Trophoblast cell (in vitro differentiated cells and primary cell): ENCODE data around the gene TSEN34.
"Not testable (repeated sequence)": the region's sequence is repeated elsewhere in the genome, so short reads cannot be mapped to it uniquely, and the experiment has no call there.

Experiments
- DNase-seq, 2 donors: peaks; one replicate each; pipeline ENCODE4 v3.0.0-alpha.2; 2016
- H2AFZ ChIP-seq: 2 replicates; pipeline ENCODE4 v1.6.1; 2013; ENCODE audit warnings: low read length, moderate library complexity, mild to moderate bottlenecking; ENCODE audit not compliant: insufficient read depth, poor library complexity
- H2AK5ac ChIP-seq: 2 replicates; pipeline ENCODE4 v1.6.1; 2013; ENCODE audit warnings: mild to moderate bottlenecking, low read length
- H2BK120ac ChIP-seq: 2 replicates; pipeline ENCODE4 v1.6.1; 2013; ENCODE audit warnings: low read length, mild to moderate bottlenecking, moderate library complexity; ENCODE audit not compliant: insufficient read depth, poor library complexity
- H2BK12ac ChIP-seq: 2 replicates; pipeline ENCODE4 v1.6.1; 2013; ENCODE audit warnings: mild to moderate bottlenecking, low read length, moderate library complexity
- H2BK5ac ChIP-seq: 2 replicates; pipeline ENCODE4 v1.6.1; 2013; ENCODE audit warnings: low read length, low read depth, moderate library complexity, mild to moderate bottlenecking; ENCODE audit not compliant: poor library complexity
- H3K14ac ChIP-seq: 2 replicates; pipeline ENCODE4 v1.6.1; 2013; ENCODE audit warnings: mild to moderate bottlenecking, low read length
- H3K18ac ChIP-seq: 2 replicates; pipeline ENCODE4 v1.6.1; 2013; ENCODE audit warnings: mild to moderate bottlenecking, low read length
- H3K23ac ChIP-seq: 2 replicates; pipeline ENCODE4 v1.6.1; 2013; ENCODE audit warnings: low read length
- H3K27ac ChIP-seq: 2 replicates; pipeline ENCODE4 v1.5.1; 2013; ENCODE audit warnings: low read depth, mild to moderate bottlenecking, inconsistent platforms, low read length, moderate library complexity
- H3K27me3 ChIP-seq: 2 replicates; pipeline ENCODE4 v1.6.1; 2013; ENCODE audit warnings: inconsistent platforms, mild to moderate bottlenecking, low read length, moderate library complexity; ENCODE audit not compliant: insufficient read depth
- H3K36me3 ChIP-seq, 2 experiments: 1 replicate in 1 of 2; 2 replicates in 1 of 2; pipeline ENCODE4 v1.6.1; 2013; ENCODE audit warnings: low read length in 2 of 2, mild to moderate bottlenecking in 2 of 2, moderate library complexity in 1 of 2; ENCODE audit not compliant: insufficient read depth in 2 of 2, control insufficient read depth in 1 of 2
- H3K4ac ChIP-seq: 2 replicates; pipeline ENCODE4 v1.6.1; 2013; ENCODE audit warnings: low read depth, mild to moderate bottlenecking, low read length, moderate library complexity
- H3K4me1 ChIP-seq, 2 experiments: 1 replicate in 1 of 2; 2 replicates in 1 of 2; pipeline ENCODE4 v1.6.1; 2013; ENCODE audit warnings: low read length in 2 of 2, mild to moderate bottlenecking in 2 of 2, moderate library complexity in 1 of 2; ENCODE audit not compliant: insufficient read depth in 2 of 2, control insufficient read depth in 1 of 2
- H3K4me2 ChIP-seq: 2 replicates; pipeline ENCODE4 v1.6.1; 2013; ENCODE audit warnings: inconsistent platforms, mild to moderate bottlenecking, low read length, moderate library complexity
- H3K4me3 ChIP-seq: 2 replicates; pipeline ENCODE4 v1.5.1; 2013; ENCODE audit warnings: mild to moderate bottlenecking, low read depth, low read length, inconsistent platforms
- H3K79me1 ChIP-seq: one replicate; pipeline ENCODE4 v1.6.1; 2013; ENCODE audit warnings: low read length
- H3K79me2 ChIP-seq: 2 replicates; pipeline ENCODE4 v1.6.1; 2013; ENCODE audit warnings: low read length, mild to moderate bottlenecking; ENCODE audit not compliant: control insufficient read depth, insufficient read depth, poor library complexity
- H3K9ac ChIP-seq: 2 replicates; pipeline ENCODE4 v1.6.1; 2013; ENCODE audit warnings: mild to moderate bottlenecking, low read length
- H3K9me3 ChIP-seq: 2 replicates; pipeline ENCODE4 v1.6.1; 2013; ENCODE audit warnings: low read depth, mild to moderate bottlenecking, control low read depth, inconsistent platforms, low read length; ENCODE audit not compliant: insufficient read depth
- H4K12ac ChIP-seq: 2 replicates; pipeline ENCODE4 v1.6.1; 2013; ENCODE audit warnings: low read depth, mild to moderate bottlenecking, low read length, moderate library complexity
- H4K8ac ChIP-seq: 2 replicates; pipeline ENCODE4 v1.6.1; 2013; ENCODE audit warnings: low read depth, mild to moderate bottlenecking, low read length, moderate library complexity
- H4K91ac ChIP-seq: one replicate; pipeline ENCODE4 v1.6.1; 2013; ENCODE audit warnings: low read depth, mild to moderate bottlenecking, low read length, moderate library complexity
- WGBS: extraction: QIAGEN DNeasy Blood & Tissue Kit; methylation state at CpG from one replicate; pipeline ENCODE4 v1.1.7; 2013; ENCODE audit warnings: missing lambda C conversion rate; ENCODE audit not compliant: insufficient read length, insufficient coverage; ENCODE audit errors: extremely low coverage; 5-methylcytosine and 5-hydroxymethylcytosine counted together

The TSEN34 gene

GRCh38 chr19:54206831-54207177 is 15.7 kb downstream of the TSEN34 start:
- Histone ChIP-seq H2AK5ac (no peak overlapping the region), H3K36me3 (peaks cover 58 to 85% of the 10 kb centered on the region in 2 experiments), H3K27ac (no peak overlapping the region), H3K14ac (no peak overlapping the region), H3K79me1 (no peaks in the 10 kb centered on the region), H3K9ac (no peak overlapping the region), H3K23ac (no peak overlapping the region), H3K4me3 (no peak overlapping the region), H2BK12ac (no peak overlapping the region), H4K8ac (no peak overlapping the region), H3K4ac (no peak overlapping the region), H3K18ac (no peak overlapping the region), H3K79me2 (peaks cover 12% of the 10 kb centered on the region), H4K12ac (no peak overlapping the region), H3K4me1 (peaks cover 23 to 27% of the 10 kb centered on the region in 2 experiments), H3K4me2 (no peak overlapping the region), H3K9me3 (no peaks in the 10 kb centered on the region), H2BK5ac (no peak overlapping the region), H4K91ac (no peak overlapping the region), H3K27me3 (no peaks in the 10 kb centered on the region), H2BK120ac (no peak overlapping the region), H2AFZ (no peak overlapping the region)
- no peak for DNase-seq
- no CpG with 5 or more reads among the region's 13 CpGs for WGBS

DNA sequence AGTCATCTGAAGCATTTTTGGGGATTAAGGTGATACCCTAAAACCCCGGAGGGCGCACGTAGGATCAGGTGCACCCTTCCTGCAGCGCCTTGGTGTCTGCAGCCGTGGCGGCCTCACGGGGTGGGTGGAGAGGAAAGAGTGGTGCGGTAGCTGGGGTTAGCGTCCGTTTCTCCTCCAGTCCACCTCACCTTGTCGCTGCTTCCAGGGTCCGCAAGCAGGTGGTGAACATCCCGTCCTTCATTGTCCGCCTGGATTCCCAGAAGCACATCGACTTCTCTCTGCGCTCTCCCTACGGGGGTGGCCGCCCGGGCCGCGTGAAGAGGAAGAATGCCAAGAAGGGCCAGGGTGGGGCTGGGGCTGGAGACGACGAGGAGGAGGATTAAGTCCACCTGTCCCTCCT is 16.1 kb downstream of the TSEN34 start:
- not testable (repeated sequence) for H3K18ac ChIP-seq, H3K4me2 ChIP-seq, H3K27ac ChIP-seq, H3K9ac ChIP-seq, H2BK12ac ChIP-seq, H3K23ac ChIP-seq, H4K91ac ChIP-seq, H3K4me3 ChIP-seq, H4K8ac ChIP-seq, H3K14ac ChIP-seq, H2AK5ac ChIP-seq, H2BK120ac ChIP-seq, DNase-seq, H3K79me1 ChIP-seq, H3K4ac ChIP-seq, H2AFZ ChIP-seq, H3K79me2 ChIP-seq, H2BK5ac ChIP-seq, H4K12ac ChIP-seq, H3K27me3 ChIP-seq, H3K9me3 ChIP-seq
- Histone ChIP-seq H3K4me1 (peaks cover 19 to 27% of the 10 kb centered on the region in 2 experiments), H3K36me3 (peaks cover 54 to 81% of the 10 kb centered on the region in 2 experiments)
- WGBS = no CpG with 5 or more reads among the region's 23 CpGs

DNA sequence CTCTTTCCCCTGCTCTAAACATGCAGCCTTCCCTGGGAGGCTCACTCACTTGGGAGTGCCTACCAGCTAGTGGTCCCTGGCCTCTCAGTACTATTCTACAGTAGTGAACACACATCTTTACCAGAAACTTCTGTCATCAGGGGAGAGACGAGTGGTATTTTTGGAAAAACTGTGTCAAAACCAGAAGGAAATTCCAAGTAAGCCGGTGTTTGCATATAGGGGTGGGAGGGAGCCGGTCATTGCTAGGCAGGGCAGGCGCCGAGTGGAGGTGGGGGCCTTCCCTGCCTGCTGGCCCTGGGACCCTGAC is 16.5 kb downstream of the TSEN34 start:
- no peak overlapping the region for H3K4me2 ChIP-seq
- DNase-seq = peak; percentile 28 to 36
- no peak overlapping the region for H4K12ac ChIP-seq
- peaks cover 17 to 25% of the 10 kb centered on the region in 2 experiments for H3K4me1 ChIP-seq
- no peak overlapping the region for H3K18ac ChIP-seq
- H3K4me3 ChIP-seq = no peak overlapping the region
- H3K27ac ChIP-seq = no peak overlapping the region
- no peaks in the 10 kb centered on the region for H3K79me1 ChIP-seq
- no peak overlapping the region for H3K9ac ChIP-seq
- no peak overlapping the region for H3K23ac ChIP-seq
- no peak overlapping the region for H2BK5ac ChIP-seq
- no peak overlapping the region for H4K91ac ChIP-seq
- H3K79me2 ChIP-seq = peaks cover 7% of the 10 kb centered on the region
- H3K4ac ChIP-seq = no peak overlapping the region
- no peak overlapping the region for H2AK5ac ChIP-seq
- peaks cover 53 to 76% of the 10 kb centered on the region in 2 experiments for H3K36me3 ChIP-seq
- H2AFZ ChIP-seq = no peak overlapping the region
- WGBS = no CpG with 5 or more reads among the region's 5 CpGs
- H2BK120ac ChIP-seq = no peak overlapping the region
- H2BK12ac ChIP-seq = no peak overlapping the region
- H4K8ac ChIP-seq = no peak overlapping the region
- no peak overlapping the region for H3K14ac ChIP-seq
- H3K27me3 ChIP-seq = no peaks in the 10 kb centered on the region
- no peaks in the 10 kb centered on the region for H3K9me3 ChIP-seq

GRCh38 chr19:54207983-54208783 is 17.1 kb downstream of the TSEN34 start:
- WGBS = no CpG with 5 or more reads among the region's 18 CpGs
- Histone ChIP-seq H4K91ac (no peak overlapping the region), H3K9ac (no peak overlapping the region)

More at GRCh38 chr19:54207983-54208783, 17.1 kb downstream of the TSEN34 start:
- no peak overlapping the region for H3K18ac ChIP-seq
- no peak overlapping the region for H3K27ac ChIP-seq
- H3K14ac ChIP-seq = no peak overlapping the region
- H2AK5ac ChIP-seq = no peak overlapping the region
- no peak overlapping the region for H4K8ac ChIP-seq
- peak; percentile 74 to 82 for DNase-seq
- H3K79me2 ChIP-seq = peaks cover 2% of the 10 kb centered on the region
- no peak overlapping the region for H3K4ac ChIP-seq
- H3K79me1 ChIP-seq = no peaks in the 10 kb centered on the region
- no peak overlapping the region for H4K12ac ChIP-seq
- H3K4me1 ChIP-seq = peaks cover 15 to 21% of the 10 kb centered on the region in 2 experiments
- H3K36me3 ChIP-seq = peaks cover 50 to 71% of the 10 kb centered on the region in 2 experiments
- peak overlapping the region; percentile 23 for H2AFZ ChIP-seq
- no peak overlapping the region for H3K4me3 ChIP-seq
- H2BK5ac ChIP-seq = no peak overlapping the region
- H2BK120ac ChIP-seq = peak overlapping the region; percentile 19
- H3K23ac ChIP-seq = no peak overlapping the region
- no peaks in the 10 kb centered on the region for H3K9me3 ChIP-seq
- H3K4me2 ChIP-seq = no peak overlapping the region
- H3K27me3 ChIP-seq = no peaks in the 10 kb centered on the region
- no peak overlapping the region for H2BK12ac ChIP-seq
